Trophoblast cell (in vitro differentiated cells and primary cell): ENCODE measurements around the gene FASTK.
A peak's percentile ranks its signal among the peaks of the same experiment; 100 is the strongest.

ENCODE experiments used
- DNase-seq, 2 donors: peaks; one replicate each; pipeline ENCODE4 v3.0.0-alpha.2; 2016
- H2AFZ ChIP-seq: 2 replicates; pipeline ENCODE4 v1.6.1; 2013; ENCODE audit warnings: low read length, moderate library complexity, mild to moderate bottlenecking; ENCODE audit not compliant: insufficient read depth, poor library complexity
- H2AK5ac ChIP-seq: 2 replicates; pipeline ENCODE4 v1.6.1; 2013; ENCODE audit warnings: mild to moderate bottlenecking, low read length
- H2BK120ac ChIP-seq: 2 replicates; pipeline ENCODE4 v1.6.1; 2013; ENCODE audit warnings: low read length, mild to moderate bottlenecking, moderate library complexity; ENCODE audit not compliant: insufficient read depth, poor library complexity
- H2BK12ac ChIP-seq: 2 replicates; pipeline ENCODE4 v1.6.1; 2013; ENCODE audit warnings: mild to moderate bottlenecking, low read length, moderate library complexity
- H2BK5ac ChIP-seq: 2 replicates; pipeline ENCODE4 v1.6.1; 2013; ENCODE audit warnings: low read length, low read depth, moderate library complexity, mild to moderate bottlenecking; ENCODE audit not compliant: poor library complexity
- H3K14ac ChIP-seq: 2 replicates; pipeline ENCODE4 v1.6.1; 2013; ENCODE audit warnings: mild to moderate bottlenecking, low read length
- H3K18ac ChIP-seq: 2 replicates; pipeline ENCODE4 v1.6.1; 2013; ENCODE audit warnings: mild to moderate bottlenecking, low read length
- H3K23ac ChIP-seq: 2 replicates; pipeline ENCODE4 v1.6.1; 2013; ENCODE audit warnings: low read length
- H3K27ac ChIP-seq: 2 replicates; pipeline ENCODE4 v1.5.1; 2013; ENCODE audit warnings: low read depth, mild to moderate bottlenecking, inconsistent platforms, low read length, moderate library complexity
- H3K27me3 ChIP-seq: 2 replicates; pipeline ENCODE4 v1.6.1; 2013; ENCODE audit warnings: inconsistent platforms, mild to moderate bottlenecking, low read length, moderate library complexity; ENCODE audit not compliant: insufficient read depth
- H3K36me3 ChIP-seq, 2 experiments: 1 replicate in 1 of 2; 2 replicates in 1 of 2; pipeline ENCODE4 v1.6.1; 2013; ENCODE audit warnings: low read length in 2 of 2, mild to moderate bottlenecking in 2 of 2, moderate library complexity in 1 of 2; ENCODE audit not compliant: insufficient read depth in 2 of 2, control insufficient read depth in 1 of 2
- H3K4ac ChIP-seq: 2 replicates; pipeline ENCODE4 v1.6.1; 2013; ENCODE audit warnings: low read depth, mild to moderate bottlenecking, low read length, moderate library complexity
- H3K4me1 ChIP-seq, 2 experiments: 1 replicate in 1 of 2; 2 replicates in 1 of 2; pipeline ENCODE4 v1.6.1; 2013; ENCODE audit warnings: low read length in 2 of 2, mild to moderate bottlenecking in 2 of 2, moderate library complexity in 1 of 2; ENCODE audit not compliant: insufficient read depth in 2 of 2, control insufficient read depth in 1 of 2
- H3K4me2 ChIP-seq: 2 replicates; pipeline ENCODE4 v1.6.1; 2013; ENCODE audit warnings: inconsistent platforms, mild to moderate bottlenecking, low read length, moderate library complexity
- H3K4me3 ChIP-seq: 2 replicates; pipeline ENCODE4 v1.5.1; 2013; ENCODE audit warnings: mild to moderate bottlenecking, low read depth, low read length, inconsistent platforms
- H3K79me1 ChIP-seq: one replicate; pipeline ENCODE4 v1.6.1; 2013; ENCODE audit warnings: low read length
- H3K79me2 ChIP-seq: 2 replicates; pipeline ENCODE4 v1.6.1; 2013; ENCODE audit warnings: low read length, mild to moderate bottlenecking; ENCODE audit not compliant: control insufficient read depth, insufficient read depth, poor library complexity
- H3K9ac ChIP-seq: 2 replicates; pipeline ENCODE4 v1.6.1; 2013; ENCODE audit warnings: mild to moderate bottlenecking, low read length
- H3K9me3 ChIP-seq: 2 replicates; pipeline ENCODE4 v1.6.1; 2013; ENCODE audit warnings: low read depth, mild to moderate bottlenecking, control low read depth, inconsistent platforms, low read length; ENCODE audit not compliant: insufficient read depth
- H4K12ac ChIP-seq: 2 replicates; pipeline ENCODE4 v1.6.1; 2013; ENCODE audit warnings: low read depth, mild to moderate bottlenecking, low read length, moderate library complexity
- H4K8ac ChIP-seq: 2 replicates; pipeline ENCODE4 v1.6.1; 2013; ENCODE audit warnings: low read depth, mild to moderate bottlenecking, low read length, moderate library complexity
- H4K91ac ChIP-seq: one replicate; pipeline ENCODE4 v1.6.1; 2013; ENCODE audit warnings: low read depth, mild to moderate bottlenecking, low read length, moderate library complexity
- WGBS: extraction: QIAGEN DNeasy Blood & Tissue Kit; methylation state at CpG from one replicate; pipeline ENCODE4 v1.1.7; 2013; ENCODE audit warnings: missing lambda C conversion rate; ENCODE audit not compliant: insufficient read length, insufficient coverage; ENCODE audit errors: extremely low coverage; 5-methylcytosine and 5-hydroxymethylcytosine counted together

The FASTK gene

GRCh38 chr7:151128716-151129115, 48.1 kb upstream of the FASTK start:
- Histone ChIP-seq H3K4me2 (no peak overlapping the region), H4K8ac (no peak overlapping the region), H3K4me1 (peaks cover 14 to 18% of the 10 kb centered on the region in 2 experiments), H3K23ac (no peak overlapping the region), H3K9ac (no peak overlapping the region), H2BK5ac (no peak overlapping the region), H2BK12ac (no peak overlapping the region), H2AK5ac (no peak overlapping the region), H3K4me3 (no peak overlapping the region), H3K27me3 (no peaks in the 10 kb centered on the region), H2BK120ac (no peak overlapping the region), H2AFZ (no peak overlapping the region), H3K36me3 (peaks cover 84 to 86% of the 10 kb centered on the region in 2 experiments), H4K12ac (no peak overlapping the region), H3K9me3 (no peaks in the 10 kb centered on the region), H4K91ac (no peak overlapping the region), H3K18ac (no peak overlapping the region), H3K27ac (no peak overlapping the region), H3K79me2 (no peaks in the 10 kb centered on the region), H3K4ac (no peak overlapping the region), H3K14ac (no peak overlapping the region), H3K79me1 (peaks cover 2% of the 10 kb centered on the region)
- no peak for DNase-seq
- WGBS: no CpG with 5 or more reads among the region's 8 CpGs

GRCh38 chr7:151128144-151128543, 47.5 kb upstream of the FASTK start:
- no peak for DNase-seq
- H3K4me3 ChIP-seq: no peak overlapping the region
- H3K9ac ChIP-seq: no peak overlapping the region

GRCh38 chr7:151126491-151127137, 46.0 kb upstream of the FASTK start:
- H3K36me3 ChIP-seq: peaks cover 85 to 87% of the 10 kb centered on the region in 2 experiments
- no peak overlapping the region for H3K4me2 ChIP-seq
- no peak overlapping the region for H2BK12ac ChIP-seq
- no peak overlapping the region for H2AFZ ChIP-seq
- WGBS: no CpG with 5 or more reads among the region's 19 CpGs
- no peak overlapping the region for H3K4me3 ChIP-seq
- H4K91ac ChIP-seq: no peak overlapping the region
- H3K9me3 ChIP-seq: peaks cover 2% of the 10 kb centered on the region
- H4K12ac ChIP-seq: no peak overlapping the region
- no peak overlapping the region for H2BK120ac ChIP-seq
- peak in 1 of 2 donors; percentile 71 for DNase-seq
- H3K4ac ChIP-seq: no peak overlapping the region
- no peak overlapping the region for H3K18ac ChIP-seq
- no peaks in the 10 kb centered on the region for H3K79me2 ChIP-seq
- H3K9ac ChIP-seq: no peak overlapping the region
- H3K23ac ChIP-seq: no peak overlapping the region
- no peaks in the 10 kb centered on the region for H3K27me3 ChIP-seq
- peaks cover 2% of the 10 kb centered on the region for H3K79me1 ChIP-seq
- no peak overlapping the region for H3K27ac ChIP-seq
- no peak overlapping the region for H2AK5ac ChIP-seq
- H3K4me1 ChIP-seq: peaks cover 14 to 18% of the 10 kb centered on the region in 2 experiments
- H3K14ac ChIP-seq: no peak overlapping the region
- no peak overlapping the region for H4K8ac ChIP-seq
- H2BK5ac ChIP-seq: no peak overlapping the region

More at GRCh38 chr7:151128144-151128543, 47.5 kb upstream of the FASTK start:
- Histone ChIP-seq H2AK5ac (no peak overlapping the region), H3K14ac (no peak overlapping the region), H3K4me2 (no peak overlapping the region), H4K91ac (no peak overlapping the region), H2BK12ac (no peak overlapping the region), H4K8ac (no peak overlapping the region), H3K79me1 (peaks cover 2% of the 10 kb centered on the region), H3K27me3 (no peaks in the 10 kb centered on the region), H3K9me3 (peaks cover 1% of the 10 kb centered on the region), H3K18ac (no peak overlapping the region), H3K4ac (no peak overlapping the region), H2BK120ac (no peak overlapping the region), H3K79me2 (no peaks in the 10 kb centered on the region), H2BK5ac (no peak overlapping the region), H3K36me3 (peaks cover 85 to 86% of the 10 kb centered on the region in 2 experiments), H3K4me1 (peaks cover 14 to 18% of the 10 kb centered on the region in 2 experiments), H3K23ac (no peak overlapping the region), H2AFZ (no peak overlapping the region), H4K12ac (no peak overlapping the region), H3K27ac (no peak overlapping the region)
- WGBS: no CpG with 5 or more reads among the region's 14 CpGs

- Histone ChIP-seq H4K91ac (no peak overlapping the region), H3K23ac (no peak overlapping the region), H2BK12ac (no peak overlapping the region), H3K36me3 (peaks cover 86 to 87% of the 10 kb centered on the region in 2 experiments), H3K4me2 (peak overlapping the region; percentile 75), H3K79me1 (peaks cover 2% of the 10 kb centered on the region), H2AK5ac (no peak overlapping the region), H3K18ac (peak overlapping the region; percentile 25), H3K27ac (no peak overlapping the region), H3K9me3 (peaks cover 2% of the 10 kb centered on the region), H3K9ac (no peak overlapping the region), H3K4me3 (peak overlapping the region; percentile 45), H3K14ac (no peak overlapping the region), H2BK5ac (no peak overlapping the region), H2AFZ (no peak overlapping the region), H3K4me1 (peaks cover 14 to 18% of the 10 kb centered on the region in 2 experiments), H3K79me2 (no peaks in the 10 kb centered on the region), H2BK120ac (no peak overlapping the region), H3K27me3 (no peaks in the 10 kb centered on the region), H3K4ac (no peak overlapping the region), H4K8ac (no peak overlapping the region), H4K12ac (no peak overlapping the region)
- no CpG with 5 or more reads among the region's 58 CpGs for WGBS
- DNase-seq: peak in 1 of 2 donors; percentile 24
Observed at GRCh38 chr7:151125846-151126481, 45.4 kb upstream of the FASTK start.
